Neural progenitor cell (in vitro differentiated cells): ENCODE measurements around the gene PHLDB2.

Experiments
- EZH2 ChIP-seq: fragments of 200-600 bp; sonication (generic); IDR thresholded peaks from 2 replicates; pipeline ENCODE4 v1.6.1; 2017; ENCODE audit warnings: antibody characterized with exemption, mild to moderate bottlenecking, moderate library complexity
- TF ChIP-seq, protein P1 (sequence below): fragments of 200-600 bp; sonication (generic); IDR thresholded peaks from 2 replicates; pipeline ENCODE4 v1.5.1; 2017; ENCODE audit warnings: antibody characterized with exemption, mild to moderate bottlenecking

DNA sequence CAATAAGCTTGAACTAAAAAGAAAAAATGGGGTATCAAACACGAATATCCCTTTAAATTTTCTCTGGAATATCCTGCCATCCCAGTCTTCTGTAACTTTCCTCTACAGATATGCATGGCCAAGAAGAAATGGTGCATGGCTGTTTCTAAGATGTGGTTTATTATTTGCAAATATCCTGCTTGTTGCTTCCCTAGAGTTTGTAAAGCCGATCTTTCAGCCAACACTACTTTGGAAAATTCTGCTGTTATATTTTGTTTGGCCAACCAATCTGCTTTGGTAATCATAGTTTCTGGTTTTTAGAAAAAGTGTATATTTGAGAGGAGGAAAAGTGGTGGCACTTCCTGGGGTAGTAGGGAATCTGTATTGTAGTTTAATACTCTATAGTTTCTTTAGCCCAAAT is 13.9 kb downstream of the PHLDB2 start:
- TF ChIP-seq, protein P1, sequence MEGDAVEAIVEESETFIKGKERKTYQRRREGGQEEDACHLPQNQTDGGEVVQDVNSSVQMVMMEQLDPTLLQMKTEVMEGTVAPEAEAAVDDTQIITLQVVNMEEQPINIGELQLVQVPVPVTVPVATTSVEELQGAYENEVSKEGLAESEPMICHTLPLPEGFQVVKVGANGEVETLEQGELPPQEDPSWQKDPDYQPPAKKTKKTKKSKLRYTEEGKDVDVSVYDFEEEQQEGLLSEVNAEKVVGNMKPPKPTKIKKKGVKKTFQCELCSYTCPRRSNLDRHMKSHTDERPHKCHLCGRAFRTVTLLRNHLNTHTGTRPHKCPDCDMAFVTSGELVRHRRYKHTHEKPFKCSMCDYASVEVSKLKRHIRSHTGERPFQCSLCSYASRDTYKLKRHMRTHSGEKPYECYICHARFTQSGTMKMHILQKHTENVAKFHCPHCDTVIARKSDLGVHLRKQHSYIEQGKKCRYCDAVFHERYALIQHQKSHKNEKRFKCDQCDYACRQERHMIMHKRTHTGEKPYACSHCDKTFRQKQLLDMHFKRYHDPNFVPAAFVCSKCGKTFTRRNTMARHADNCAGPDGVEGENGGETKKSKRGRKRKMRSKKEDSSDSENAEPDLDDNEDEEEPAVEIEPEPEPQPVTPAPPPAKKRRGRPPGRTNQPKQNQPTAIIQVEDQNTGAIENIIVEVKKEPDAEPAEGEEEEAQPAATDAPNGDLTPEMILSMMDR = no peak
- no peak for TF ChIP-seq EZH2
